HL-60 (cell line): ENCODE measurements around the gene LRRC71.

Source experiments
- CTCF ChIP-seq: IDR thresholded peaks from one replicate; pipeline ENCODE4 v1.5.1; 2011; ENCODE audit warnings: low read length, control low read depth, inconsistent platforms; ENCODE audit not compliant: insufficient read depth
- GABPA ChIP-seq: IDR thresholded peaks from 2 replicates; pipeline ENCODE4 v1.6.1; 2012; ENCODE audit warnings: low read depth
- POLR2AphosphoS5 ChIP-seq: IDR thresholded peaks from 2 replicates; pipeline ENCODE4 v1.6.1; 2012; ENCODE audit warnings: low read depth
- REST ChIP-seq: IDR thresholded peaks from 2 replicates; pipeline ENCODE4 v1.6.1; 2012; ENCODE audit warnings: low read depth; ENCODE audit not compliant: insufficient replicate concordance
- SPI1 ChIP-seq: IDR thresholded peaks from 2 replicates; pipeline ENCODE4 v1.6.1; 2012; ENCODE audit warnings: low read depth, mild to moderate bottlenecking, borderline replicate concordance

DNA sequence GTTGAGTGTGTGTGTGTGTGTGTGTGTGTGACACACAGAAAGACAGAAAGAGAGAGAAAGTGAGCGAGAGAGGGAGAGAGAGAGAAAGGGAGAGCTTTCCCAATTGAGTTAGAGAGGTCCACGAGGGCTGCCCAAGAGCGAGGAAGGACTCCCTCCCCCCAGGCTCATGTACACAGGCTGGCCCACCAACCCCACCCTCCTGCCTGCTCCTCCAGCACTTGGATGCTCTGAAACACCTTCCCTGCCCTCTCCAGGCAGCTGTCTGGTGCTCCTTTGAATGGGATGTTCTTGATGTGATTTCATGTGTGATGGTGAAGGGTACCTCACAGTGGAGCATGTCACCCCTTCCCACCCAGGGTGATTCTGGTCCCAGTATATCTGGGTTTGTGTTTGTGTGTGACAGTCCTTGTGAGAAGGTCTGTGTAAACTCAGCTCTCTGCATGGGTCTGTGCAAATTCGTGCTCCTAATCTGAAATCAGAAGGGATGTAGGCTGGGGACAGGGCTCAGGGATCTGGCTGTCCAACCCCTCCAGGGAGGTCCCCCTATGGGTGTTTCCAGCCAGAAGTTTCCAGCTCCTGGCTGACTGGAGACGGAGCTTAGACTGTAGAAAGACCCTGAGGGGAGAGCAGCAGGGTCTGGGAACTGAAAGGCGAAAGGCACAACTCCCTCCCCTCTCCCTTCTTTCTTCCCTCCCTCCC lies 33.7 kb upstream of the LRRC71 start:
- TF ChIP-seq CTCF (no peak), GABPA (no peak), REST (no peak), SPI1 (no peak), POLR2AphosphoS5 (no peak)
